SK-N-SH (cell line): ENCODE results near the gene OSBPL5. TPM values are rescaled to one million over a fixed set of nuclear protein-coding genes. Genes with fewer than 3 reads are reported as not detected.

Experiments used
- CTCF ChIA-PET: fragments of 300-600, 350-600 bp; formaldehyde crosslinking; extraction: SDS; loops from one replicate; lab custom pipeline; 2021; lab: Yijun Ruan, JAX
- POLR2A ChIA-PET: fragments of 350-600 bp; sonication (Branson Sonifier 250); formaldehyde crosslinking; extraction: SDS; loops from one replicate; lab custom pipeline; 2020; ENCODE audit warnings: antibody characterized with exemption, inconsistent platforms; lab: Yijun Ruan, JAX
- DNase-seq: peaks from one replicate; pipeline ENCODE4 v3.0.0; 2012
- H2AFZ ChIP-seq: fragments of 200-600 bp; sonication (generic); 2 replicates; pipeline ENCODE4 v1.8.1; 2016; ENCODE audit warnings: antibody characterized with exemption, mild to moderate bottlenecking, low read depth
- H3F3A ChIP-seq: fragments of 200-600 bp; sonication (generic); replicated peaks from 2 replicates; pipeline ENCODE3; 2016; ENCODE audit warnings: antibody characterized with exemption, mild to moderate bottlenecking; ENCODE audit not compliant: insufficient read depth
- H3K27ac ChIP-seq, 2 experiments: fragments of 200-500 bp in 1 of 2; fragments of 200-600 bp in 1 of 2; sonication (Bioruptor generic) in 1 of 2; sonication (generic), shearing (Covaris generic) in 1 of 2; 2 replicates each; pipeline versions ENCODE4 v1.5.1 to v1.6.1; 2014 to 2016; ENCODE audit warnings: low read depth in 2 of 2, inconsistent platforms in 1 of 2, low read length in 1 of 2, mild to moderate bottlenecking in 1 of 2, mixed read lengths in 1 of 2
- H3K27me3 ChIP-seq: fragments of 200-600 bp; sonication (generic), shearing (Covaris generic); 2 replicates; pipeline ENCODE4 v1.6.1; 2016; ENCODE audit warnings: mixed run types; ENCODE audit not compliant: insufficient read depth
- H3K36me3 ChIP-seq, 2 experiments: fragments of 200-500 bp in 1 of 2; fragments of 200-600 bp in 1 of 2; sonication (Bioruptor generic) in 1 of 2; sonication (generic) in 1 of 2; replicated peaks in 1 of 2; 2 replicates each; pipeline versions ENCODE3 to v1.5.1; 2014 to 2016; ENCODE audit warnings: low read length in 1 of 2, mild to moderate bottlenecking in 1 of 2; ENCODE audit not compliant: insufficient read depth in 2 of 2, control insufficient read depth in 1 of 2
- H3K4me1 ChIP-seq, 2 experiments: fragments of 200-500 bp in 1 of 2; fragments of 200-600 bp in 1 of 2; sonication (Bioruptor generic) in 1 of 2; sonication (generic), shearing (Covaris generic) in 1 of 2; 2 replicates each; pipeline versions ENCODE4 v1.5.1 to v1.6.1; 2014 to 2016; ENCODE audit warnings: low read depth in 1 of 2, low read length in 1 of 2, mixed run types in 1 of 2; ENCODE audit not compliant: insufficient read depth in 2 of 2, control insufficient read depth in 1 of 2
- H3K4me2 ChIP-seq: fragments of 200-600 bp; sonication (generic), shearing (Covaris generic); 2 replicates; pipeline ENCODE4 v1.6.1; 2017; ENCODE audit warnings: mixed run types
- H3K4me3 ChIP-seq, 2 experiments: fragments of 200-500 bp in 1 of 2; fragments of 200-600 bp in 1 of 2; sonication (Bioruptor generic) in 1 of 2; sonication (generic), shearing (Covaris generic) in 1 of 2; 2 replicates each; pipeline versions ENCODE4 v1.5.1 to v1.8.1; 2014 to 2016; ENCODE audit warnings: low read depth in 2 of 2, inconsistent platforms in 1 of 2, low read length in 1 of 2, mild to moderate bottlenecking in 1 of 2, mixed read lengths in 1 of 2, moderate library complexity in 1 of 2
- H3K79me2 ChIP-seq: fragments of 200-600 bp; sonication (generic); 2 replicates; pipeline ENCODE4 v1.8.1; 2017; ENCODE audit warnings: mild to moderate bottlenecking; ENCODE audit not compliant: insufficient read depth
- H3K9ac ChIP-seq: fragments of 200-600 bp; sonication (generic); 2 replicates; pipeline ENCODE4 v1.6.1; 2017; ENCODE audit warnings: mixed run types
- H3K9me2 ChIP-seq: fragments of 200-600 bp; sonication (generic); 2 replicates; pipeline ENCODE4 v1.6.1; 2017; ENCODE audit warnings: mixed run types
- H3K9me3 ChIP-seq: fragments of 200-600 bp; sonication (generic); 2 replicates; pipeline ENCODE4 v1.6.1; 2017; ENCODE audit warnings: mixed run types, mild to moderate bottlenecking, moderate library complexity
- H4K20me1 ChIP-seq: fragments of 200-600 bp; sonication (generic); 2 replicates; pipeline ENCODE4 v1.6.1; 2017; ENCODE audit warnings: mild to moderate bottlenecking, mixed run types; ENCODE audit not compliant: insufficient read depth
- CHD2 ChIP-seq: fragments of 150-350 bp; IDR thresholded peaks from 2 replicates; pipeline ENCODE4 v1.6.1; 2018; ENCODE audit warnings: low read length; ENCODE audit not compliant: partially characterized antibody
- CTCF ChIP-seq: fragments of 200-600 bp; sonication (generic); IDR thresholded peaks from 2 replicates; pipeline ENCODE4 v1.6.1; 2017; ENCODE audit warnings: antibody characterized with exemption, mild to moderate bottlenecking, moderate library complexity
- EP300 ChIP-seq, 2 experiments: IDR thresholded peaks; 2 replicates each; pipeline versions ENCODE4 v1.4.0 to v1.6.1; 2012; ENCODE audit warnings: borderline replicate concordance in 1 of 2, low read depth in 1 of 2, low read length in 1 of 2
- EZH2phosphoT487 ChIP-seq: fragments of 200-600 bp; sonication (generic); IDR thresholded peaks from 2 replicates; pipeline ENCODE4 v1.6.1; 2017; ENCODE audit warnings: low read depth, mixed run types, mild to moderate bottlenecking, antibody characterized with exemption, moderate library complexity, borderline replicate concordance
- FOSL2 ChIP-seq: IDR thresholded peaks from 2 replicates; pipeline ENCODE4 v1.4.0; 2012; ENCODE audit warnings: low read depth, mild to moderate bottlenecking, moderate library complexity, borderline replicate concordance
- FOXM1 ChIP-seq: IDR thresholded peaks from 2 replicates; pipeline ENCODE4 v1.4.0; 2012; ENCODE audit warnings: low read depth, mild to moderate bottlenecking
- GABPA ChIP-seq: IDR thresholded peaks from 2 replicates; pipeline ENCODE4 v1.4.0; 2012; ENCODE audit warnings: low read depth, mild to moderate bottlenecking
- JUND ChIP-seq: IDR thresholded peaks from 2 replicates; pipeline ENCODE4 v1.4.0; 2012
- NFIC ChIP-seq: IDR thresholded peaks from 2 replicates; pipeline ENCODE4 v1.4.0; 2012; ENCODE audit warnings: borderline replicate concordance
- NRF1 ChIP-seq: IDR thresholded peaks from 2 replicates; pipeline ENCODE4 v1.6.1; 2012; ENCODE audit warnings: low read depth, mild to moderate bottlenecking, low read length
- POLR2AphosphoS5 ChIP-seq: IDR thresholded peaks from 2 replicates; pipeline ENCODE4 v1.6.1; 2012; ENCODE audit warnings: low read depth, low read length
- RAD21 ChIP-seq: IDR thresholded peaks from 2 replicates; pipeline ENCODE4 v1.6.1; 2012; ENCODE audit warnings: mild to moderate bottlenecking, low read length
- RFX5 ChIP-seq: IDR thresholded peaks from 2 replicates; pipeline ENCODE4 v1.6.1; 2012; ENCODE audit warnings: mild to moderate bottlenecking, improper control_type of control experiment, low read length
- RXRA ChIP-seq: IDR thresholded peaks from 2 replicates; pipeline ENCODE4 v1.4.0; 2012; ENCODE audit warnings: low read depth, mild to moderate bottlenecking, borderline replicate concordance
- SIN3A ChIP-seq: IDR thresholded peaks from 2 replicates; pipeline ENCODE4 v1.6.1; 2012; ENCODE audit warnings: low read depth, mild to moderate bottlenecking, low read length, moderate library complexity, borderline replicate concordance
- TAF1 ChIP-seq: IDR thresholded peaks from 2 replicates; pipeline ENCODE4 v1.6.1; 2012; ENCODE audit warnings: low read depth, mild to moderate bottlenecking, low read length, moderate library complexity, borderline replicate concordance
- USF1 ChIP-seq: IDR thresholded peaks from 2 replicates; pipeline ENCODE4 v1.4.0; 2012; ENCODE audit warnings: low read depth, borderline replicate concordance
- YY1 ChIP-seq: IDR thresholded peaks from 2 replicates; pipeline ENCODE4 v1.4.0; 2012; ENCODE audit warnings: low read depth, mild to moderate bottlenecking
- WGBS: methylation state at CpG from one replicate; pipeline ENCODE4 v1.1.6; 2017; ENCODE audit warnings: low lambda C conversion rate; 5-methylcytosine and 5-hydroxymethylcytosine counted together
- polyA plus RNA-seq, 3 experiments: library from polyadenylated mRNA; depleted of rRNA; stranded (reverse); fragments of >200 nt; gene quantifications; 2 replicates each; pipeline ENCODE4 v1.2.3, GENCODE V29; 2012
- TF ChIP-seq, protein P1 (sequence below): fragments of 150-350 bp; IDR thresholded peaks from 2 replicates; pipeline ENCODE4 v1.6.1; 2016; ENCODE audit warnings: mild to moderate bottlenecking, low read depth, low read length
- TF ChIP-seq, protein P2 (sequence below): IDR thresholded peaks from 2 replicates; pipeline ENCODE4; 2012

OSBPL5 gene
- polyA plus RNA-seq, 1 of the 3 experiments (the other 2 are of a cell fraction), result 10.9 TPM

DNA sequence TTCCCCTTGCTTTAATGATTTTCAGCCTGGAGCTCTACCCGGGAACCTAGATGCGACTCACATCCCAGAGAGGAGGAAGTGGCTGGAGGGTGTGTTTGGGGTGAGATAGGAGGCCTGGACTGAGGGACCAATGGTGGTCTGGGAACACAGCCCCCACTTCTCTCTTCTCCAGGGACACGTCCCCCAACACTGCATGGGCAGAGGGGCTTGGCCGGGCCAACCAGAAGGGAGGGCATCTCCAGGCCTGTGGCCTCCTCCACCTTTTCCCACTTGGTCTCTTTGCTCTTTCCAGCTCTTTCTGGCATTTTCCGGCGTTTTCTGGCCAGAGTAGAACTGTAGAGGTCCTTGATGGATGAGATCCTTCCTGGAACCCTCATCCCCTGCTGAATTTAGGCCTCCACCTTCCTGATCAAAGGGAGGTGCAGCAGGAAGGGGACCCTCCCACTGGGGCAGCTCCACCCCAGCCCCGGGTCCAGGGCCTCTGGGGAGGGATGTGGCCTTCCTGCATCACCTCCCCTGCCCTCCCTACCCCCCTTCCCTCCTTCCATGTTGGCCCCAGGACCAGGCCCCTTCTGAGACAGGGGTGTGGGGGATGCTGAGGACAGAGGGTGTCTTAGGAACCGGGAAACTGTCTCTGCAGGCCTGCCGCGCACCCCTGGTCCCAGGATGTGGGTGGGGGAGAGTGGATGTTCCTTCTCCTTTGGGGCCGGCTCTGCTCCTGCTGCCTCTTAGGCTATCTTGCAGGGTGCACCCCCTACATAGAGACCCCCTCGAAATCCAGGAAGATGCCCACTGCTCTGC, 29.1 kb upstream of the OSBPL5 start:
- TF ChIP-seq NFIC (no peak), JUND (no peak), SIN3A (no peak), FOXM1 (no peak), RAD21 (no peak), EP300 (IDR thresholded peaks at IDR 0.05; ENCODE audit: borderline replicate concordance in 1 of 2, low read depth in 1 of 2, low read length in 1 of 2) (no peak), POLR2AphosphoS5 (no peak), YY1 (no peak), RXRA (no peak), CTCF (no peak), USF1 (no peak), EZH2phosphoT487 (no peak), FOSL2 (no peak), NRF1 (no peak), CHD2 (no peak), GABPA (no peak), TAF1 (no peak), RFX5 (no peak)
- TF ChIP-seq, protein P1, sequence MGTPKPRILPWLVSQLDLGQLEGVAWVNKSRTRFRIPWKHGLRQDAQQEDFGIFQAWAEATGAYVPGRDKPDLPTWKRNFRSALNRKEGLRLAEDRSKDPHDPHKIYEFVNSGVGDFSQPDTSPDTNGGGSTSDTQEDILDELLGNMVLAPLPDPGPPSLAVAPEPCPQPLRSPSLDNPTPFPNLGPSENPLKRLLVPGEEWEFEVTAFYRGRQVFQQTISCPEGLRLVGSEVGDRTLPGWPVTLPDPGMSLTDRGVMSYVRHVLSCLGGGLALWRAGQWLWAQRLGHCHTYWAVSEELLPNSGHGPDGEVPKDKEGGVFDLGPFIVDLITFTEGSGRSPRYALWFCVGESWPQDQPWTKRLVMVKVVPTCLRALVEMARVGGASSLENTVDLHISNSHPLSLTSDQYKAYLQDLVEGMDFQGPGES, result no peak
- TF ChIP-seq, protein P2, sequence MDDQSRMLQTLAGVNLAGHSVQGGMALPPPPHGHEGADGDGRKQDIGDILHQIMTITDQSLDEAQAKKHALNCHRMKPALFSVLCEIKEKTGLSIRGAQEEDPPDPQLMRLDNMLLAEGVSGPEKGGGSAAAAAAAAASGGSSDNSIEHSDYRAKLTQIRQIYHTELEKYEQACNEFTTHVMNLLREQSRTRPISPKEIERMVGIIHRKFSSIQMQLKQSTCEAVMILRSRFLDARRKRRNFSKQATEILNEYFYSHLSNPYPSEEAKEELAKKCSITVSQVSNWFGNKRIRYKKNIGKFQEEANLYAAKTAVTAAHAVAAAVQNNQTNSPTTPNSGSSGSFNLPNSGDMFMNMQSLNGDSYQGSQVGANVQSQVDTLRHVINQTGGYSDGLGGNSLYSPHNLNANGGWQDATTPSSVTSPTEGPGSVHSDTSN, result no peak
- no peak for DNase-seq
- CTCF ChIA-PET, result interaction anchor here (0.6 to 2.6 kb wide), 3 partner anchors 9 to 170 kb away, joined by 3 to 8 read pairs (median 6); no protein-coding TSS in a partner anchor

More for the DNA sequence above, 29.1 kb upstream of the OSBPL5 start:
- POLR2A ChIA-PET, result no interaction called here
- H3K79me2 ChIP-seq, result no peaks in the 10 kb centered on the region
- no peak overlapping the region for H3K4me2 ChIP-seq
- 68% methylated on average over 7 of the region's 12 CpGs for WGBS
- no peak overlapping the region for H3K27ac ChIP-seq
- no peaks in the 10 kb centered on the region for H4K20me1 ChIP-seq
- H3K4me1 ChIP-seq, result peaks cover 0 to 13% of the 10 kb centered on the region in 2 experiments; a peak in 1 of 4 replicates
- no peaks in the 10 kb centered on the region for H3K27me3 ChIP-seq
- no peaks in the 10 kb centered on the region for H3K9me2 ChIP-seq
- H3K4me3 ChIP-seq, result no peak overlapping the region
- H3K9ac ChIP-seq, result no peak overlapping the region
- H3K9me3 ChIP-seq, result no peaks in the 10 kb centered on the region
- H3K36me3 ChIP-seq, result no peaks in the 10 kb centered on the region
- no peak overlapping the region for H2AFZ ChIP-seq
- no peaks in the 10 kb centered on the region for H3F3A ChIP-seq
